Epithelial cell of esophagus (primary cell): ENCODE data around the gene TRIM23.

Experiments
- DNase-seq: peaks from one replicate; pipeline ENCODE4 v3.0.0; 2010; ENCODE audit warnings: low read depth
- H3K4me3 ChIP-seq: 2 replicates; pipeline ENCODE4 v1.5.1; 2011; ENCODE audit warnings: mild to moderate bottlenecking, low read length, control low read depth
- TF ChIP-seq, protein P1 (sequence below): IDR thresholded peaks from 2 replicates; pipeline ENCODE4 v1.5.1; 2011; ENCODE audit warnings: low read depth, mild to moderate bottlenecking, low read length, control low read depth, inconsistent platforms; ENCODE audit not compliant: insufficient read depth; ENCODE audit errors: missing control alignments

TRIM23 gene

DNA sequence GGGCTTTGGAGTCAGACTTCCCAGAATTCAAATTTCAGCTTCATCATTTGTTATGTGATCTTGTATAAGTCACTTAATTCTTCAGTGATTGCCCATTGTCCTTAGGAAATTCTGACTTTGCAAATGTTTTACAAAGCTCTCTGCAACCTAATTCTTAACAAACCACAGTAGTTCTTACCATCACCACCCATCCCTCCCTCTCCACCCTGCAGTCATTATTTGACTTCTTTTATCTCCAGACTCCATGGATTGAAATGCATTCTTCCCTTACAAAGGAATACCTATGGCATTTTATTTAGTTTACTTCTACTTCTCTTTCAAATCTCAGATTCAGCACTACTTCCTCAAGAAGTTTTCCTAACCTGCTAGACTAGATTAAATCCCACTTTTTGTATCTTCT lies 23.8 kb upstream of the TRIM23 start:
- TF ChIP-seq, protein P1, sequence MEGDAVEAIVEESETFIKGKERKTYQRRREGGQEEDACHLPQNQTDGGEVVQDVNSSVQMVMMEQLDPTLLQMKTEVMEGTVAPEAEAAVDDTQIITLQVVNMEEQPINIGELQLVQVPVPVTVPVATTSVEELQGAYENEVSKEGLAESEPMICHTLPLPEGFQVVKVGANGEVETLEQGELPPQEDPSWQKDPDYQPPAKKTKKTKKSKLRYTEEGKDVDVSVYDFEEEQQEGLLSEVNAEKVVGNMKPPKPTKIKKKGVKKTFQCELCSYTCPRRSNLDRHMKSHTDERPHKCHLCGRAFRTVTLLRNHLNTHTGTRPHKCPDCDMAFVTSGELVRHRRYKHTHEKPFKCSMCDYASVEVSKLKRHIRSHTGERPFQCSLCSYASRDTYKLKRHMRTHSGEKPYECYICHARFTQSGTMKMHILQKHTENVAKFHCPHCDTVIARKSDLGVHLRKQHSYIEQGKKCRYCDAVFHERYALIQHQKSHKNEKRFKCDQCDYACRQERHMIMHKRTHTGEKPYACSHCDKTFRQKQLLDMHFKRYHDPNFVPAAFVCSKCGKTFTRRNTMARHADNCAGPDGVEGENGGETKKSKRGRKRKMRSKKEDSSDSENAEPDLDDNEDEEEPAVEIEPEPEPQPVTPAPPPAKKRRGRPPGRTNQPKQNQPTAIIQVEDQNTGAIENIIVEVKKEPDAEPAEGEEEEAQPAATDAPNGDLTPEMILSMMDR = no peak
- no peak overlapping the region for H3K4me3 ChIP-seq
- DNase-seq = no peak

DNA sequence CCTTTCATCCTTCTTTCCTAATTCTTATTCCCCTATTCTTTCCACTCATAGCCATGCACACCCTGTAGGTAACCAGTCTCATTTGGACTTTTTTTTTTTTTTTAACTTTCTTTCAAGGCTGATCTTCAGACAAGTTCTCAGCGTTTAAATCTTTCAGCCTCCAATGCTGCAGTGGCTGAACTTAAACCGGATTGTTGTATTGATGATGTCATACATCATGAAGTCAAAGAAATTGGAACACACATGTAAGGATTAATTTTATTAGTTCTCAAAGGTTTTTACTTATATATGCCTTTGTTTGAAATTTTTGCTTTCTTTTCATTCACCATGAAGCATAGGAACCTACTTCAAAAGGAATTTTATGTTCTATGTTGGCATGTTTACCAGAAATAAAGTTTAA lies 22.8 kb upstream of the TRIM23 start:
- no peak overlapping the region for H3K4me3 ChIP-seq
- TF ChIP-seq, protein P1 = no peak
- DNase-seq = no peak

DNA sequence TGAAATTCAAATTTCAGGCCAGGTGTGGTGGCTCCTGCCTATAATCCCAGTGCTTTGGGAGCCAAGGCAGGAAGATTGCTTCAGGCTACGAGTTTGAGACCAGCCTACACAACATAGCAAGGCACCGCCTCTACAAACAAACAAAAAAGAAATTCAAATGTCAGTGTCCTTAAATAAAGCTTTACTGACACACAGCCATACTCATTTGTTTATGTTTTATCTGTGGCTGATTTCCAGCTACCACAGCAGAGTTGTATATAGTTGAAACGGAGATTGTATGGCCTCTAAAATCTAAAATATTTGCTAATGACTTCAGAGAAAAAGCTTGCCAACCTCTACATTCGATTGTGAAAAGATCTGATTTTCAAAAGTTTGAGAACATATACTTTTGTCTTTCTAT lies 16.1 kb upstream of the TRIM23 start:
- TF ChIP-seq, protein P1 = no peak
- no peak for DNase-seq
- no peak overlapping the region for H3K4me3 ChIP-seq

DNA sequence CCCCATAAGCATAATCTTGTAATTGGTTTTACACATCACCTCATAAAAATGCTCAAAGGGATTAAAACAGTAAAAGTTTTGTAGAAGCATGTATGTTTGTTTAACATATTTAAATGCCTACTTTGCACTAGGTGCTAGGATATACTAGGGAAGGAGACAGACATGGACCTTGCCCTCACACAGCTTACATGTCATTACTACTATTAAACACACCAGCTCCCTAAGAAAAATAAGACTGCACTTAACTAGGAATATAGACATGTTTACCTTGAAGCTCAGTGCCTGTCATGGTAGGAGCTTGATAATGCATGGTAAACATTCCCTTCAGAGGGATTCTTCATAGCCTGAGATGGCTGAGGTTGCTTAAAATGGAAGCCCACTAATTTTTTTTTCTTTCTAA lies 6.8 kb upstream of the TRIM23 start:
- no peak overlapping the region for H3K4me3 ChIP-seq
- DNase-seq = no peak
- TF ChIP-seq, protein P1 = no peak

DNA sequence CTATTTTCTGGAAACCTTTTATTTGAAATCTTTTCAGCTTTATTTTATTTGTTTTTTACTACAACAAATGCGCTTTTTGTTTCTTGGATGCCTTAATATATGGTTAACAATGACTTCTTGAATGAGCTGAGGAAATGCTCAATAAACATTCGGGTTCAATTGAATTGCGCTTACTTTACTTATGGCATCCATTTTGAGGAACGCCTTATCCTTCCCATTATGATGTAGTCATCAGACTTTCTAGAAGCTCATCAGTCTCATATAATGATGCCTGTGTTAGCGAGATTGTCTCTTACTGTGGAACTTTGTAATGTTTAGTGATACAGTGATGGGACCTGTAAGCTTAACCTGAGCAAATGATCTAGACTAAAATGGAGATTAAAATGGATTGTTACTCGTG lies 1.6 kb upstream of the TRIM23 start:
- TF ChIP-seq, protein P1 = no peak
- H3K4me3 ChIP-seq = peak overlapping the region; percentile 97
- DNase-seq = no peak

DNA sequence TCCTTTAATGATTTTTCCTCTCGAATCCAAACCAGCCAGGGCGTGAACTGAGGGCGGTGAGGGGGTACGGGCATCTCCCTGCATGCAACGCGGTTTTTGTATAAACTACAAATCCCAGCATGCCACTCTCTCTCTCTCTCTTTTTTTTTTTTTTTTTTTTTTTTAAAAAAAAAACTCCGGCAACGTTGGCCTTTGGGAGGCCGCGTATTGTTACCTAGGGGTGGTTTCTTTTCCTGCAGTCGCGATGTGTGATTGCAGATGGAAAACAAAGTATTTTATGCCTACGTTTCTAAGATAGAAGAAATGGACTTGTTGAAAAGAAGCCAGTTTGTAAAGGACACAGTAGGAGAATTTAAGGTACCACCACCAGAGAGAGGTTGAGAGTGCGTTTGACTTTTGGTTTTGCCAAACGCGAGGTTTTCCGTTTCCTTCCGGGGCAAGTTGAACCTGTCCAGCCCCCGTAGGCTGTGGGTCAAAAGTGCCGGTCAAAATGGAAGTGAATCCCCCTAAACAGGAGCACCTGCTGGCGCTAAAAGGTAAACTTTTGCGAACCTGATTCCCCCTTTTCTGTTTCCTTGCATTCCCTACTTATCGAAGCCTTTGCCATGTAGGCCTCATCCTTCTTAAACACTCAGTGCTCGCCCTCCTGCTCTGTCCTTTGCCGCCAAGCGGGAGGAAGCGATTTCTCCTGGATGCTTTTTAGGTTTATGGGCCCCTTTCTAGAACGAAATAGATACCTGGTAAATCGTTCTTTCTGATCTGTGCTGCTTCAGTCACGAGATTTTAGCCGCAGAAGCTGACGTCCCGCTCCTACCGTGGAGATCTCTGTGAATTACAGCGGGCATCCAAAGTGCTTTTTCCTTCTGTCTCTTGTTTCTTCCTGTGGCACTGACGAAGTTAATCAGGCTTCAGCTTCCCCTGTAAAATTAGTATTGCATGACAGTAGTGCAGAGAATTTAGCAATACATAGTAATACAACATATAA lies 730 bp upstream of the TRIM23 start, which contains the start of the genes SHLD3 and TRAPPC13:
Gene SHLD3 (plus strand): TSS at position 457 of the 985 bp plus-strand sequence. CDS start 4,561 bp downstream, outside the sequence.
Gene TRAPPC13 (plus strand): TSS at position 457 of the 985 bp plus-strand sequence. CDS start 34 bp downstream, at position 491.
- peak within 1 kb of the TSS; percentile 97 for H3K4me3 ChIP-seq
- TF ChIP-seq, protein P1 = no peak
- peak; percentile 84 for DNase-seq
